ENCODE results near the gene ADD1.
A peak's percentile ranks its signal among the peaks of the same experiment; 100 is the strongest.

The ADD1 gene

GRCh38 chr4:2797545-2798305, 45.9 kb upstream of the ADD1 start:
- H3K4me3 ChIP-seq (ENCODE audit: low read depth, low read length): no peak overlapping the region
- TF ChIP-seq CTCF (IDR thresholded peaks at IDR 0.05; ENCODE audit: low read depth, low read length, missing control alignments): no peak
- no peak for DNase-seq (ENCODE audit: low read depth)

- peak overlapping the region; percentile 52 for H3K4me3 ChIP-seq (ENCODE audit: low read depth, low read length)
- no peak for DNase-seq (ENCODE audit: low read depth)
- TF ChIP-seq CTCF (IDR thresholded peaks at IDR 0.05; ENCODE audit: low read depth, low read length, missing control alignments): no peak
These were observed 45.0 kb upstream of the ADD1 start for GRCh38 chr4:2798399-2799223.

- DNase-seq (ENCODE audit: low read depth): no peak
- peak overlapping the region; percentile 52 for H3K4me3 ChIP-seq (ENCODE audit: low read depth, low read length)
- TF ChIP-seq CTCF (IDR thresholded peaks at IDR 0.05; ENCODE audit: low read depth, low read length, missing control alignments): no peak
These were observed 44.3 kb upstream of the ADD1 start for GRCh38 chr4:2799224-2799911.

- TF ChIP-seq CTCF (IDR thresholded peaks at IDR 0.05; ENCODE audit: low read depth, low read length, missing control alignments): no peak
- DNase-seq (ENCODE audit: low read depth): no peak
- H3K4me3 ChIP-seq (ENCODE audit: low read depth, low read length): peak overlapping the region; percentile 52
These were observed 43.5 kb upstream of the ADD1 start for GRCh38 chr4:2799971-2800690.

- TF ChIP-seq CTCF (IDR thresholded peaks at IDR 0.05; ENCODE audit: low read depth, low read length, missing control alignments): no peak
- DNase-seq (ENCODE audit: low read depth): no peak
- H3K4me3 ChIP-seq (ENCODE audit: low read depth, low read length): peak overlapping the region; percentile 52
These were observed 42.7 kb upstream of the ADD1 start for GRCh38 chr4:2800691-2801596.

Data from GM12864 (cell line).